GM19438 (cell line): Measurements from ENCODE around the gene M1AP.
"Not testable (repeated sequence)": the region's sequence is repeated elsewhere in the genome, so short reads cannot be mapped to it uniquely, and the experiment has no call there.

Experiments used
- ATAC-seq: cut with Tn5 transposase; IDR thresholded peaks from one replicate; pipeline ENCODE4 v1.9.1; 2021; ENCODE audit warnings: low read depth; ENCODE audit not compliant: unreplicated experiment

The M1AP gene

GRCh38 chr2:74653985-74654882 lies 6.1 kb upstream of the M1AP start, which contains the start of gene SEMA4F:
Gene SEMA4F, plus strand, starts transcription at chr2:74654247. Its CDS starts 130 bp downstream, at chr2:74654377.
- ATAC-seq: peak; percentile 99

GRCh38 chr2:74653589-74653984 lies 5.5 kb upstream of the M1AP start:
- peak; percentile 20 for ATAC-seq

DNA sequence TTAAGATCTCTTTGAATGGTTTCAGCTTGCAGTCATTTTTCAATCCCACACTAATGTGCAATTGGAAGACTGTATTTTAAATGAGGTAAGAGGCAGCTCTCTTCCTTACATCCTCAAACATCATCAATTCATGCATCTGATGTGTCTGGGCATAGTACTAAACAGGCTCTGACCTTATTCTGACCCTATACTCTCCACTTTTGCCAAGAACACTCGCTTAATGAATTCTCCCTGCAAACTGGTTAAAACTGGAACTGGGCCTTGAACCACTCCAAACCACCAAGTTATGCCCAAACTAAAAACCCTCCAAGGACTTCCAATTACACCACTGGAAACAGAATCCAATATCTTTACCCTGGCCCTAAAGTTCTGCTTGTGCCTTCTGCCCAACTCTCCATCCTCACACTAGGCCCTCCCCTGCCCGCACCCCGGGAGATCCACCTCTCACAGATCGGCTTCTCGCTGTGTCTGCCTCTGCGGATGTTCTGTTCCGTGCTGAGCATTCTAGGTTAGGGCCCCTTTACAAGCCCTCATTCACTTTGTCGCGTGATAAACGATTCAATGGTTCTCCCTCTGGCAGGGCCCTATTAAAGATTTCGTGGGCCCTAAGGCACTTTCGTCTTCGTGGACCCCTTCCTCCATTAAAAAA lies 1.2 kb downstream of the M1AP start:
- no peak for ATAC-seq

GRCh38 chr2:74646201-74646600 lies 1.9 kb downstream of the M1AP start:
- no peak for ATAC-seq

- ATAC-seq: no peak
Measured at GRCh38 chr2:74645344-74645743, 2.8 kb downstream of the M1AP start.

- no peak for ATAC-seq
Measured at GRCh38 chr2:74639550-74639949, 8.6 kb downstream of the M1AP start.

- ATAC-seq: no peak
Measured at GRCh38 chr2:74632939-74633312, 15.2 kb downstream of the M1AP start.

DNA sequence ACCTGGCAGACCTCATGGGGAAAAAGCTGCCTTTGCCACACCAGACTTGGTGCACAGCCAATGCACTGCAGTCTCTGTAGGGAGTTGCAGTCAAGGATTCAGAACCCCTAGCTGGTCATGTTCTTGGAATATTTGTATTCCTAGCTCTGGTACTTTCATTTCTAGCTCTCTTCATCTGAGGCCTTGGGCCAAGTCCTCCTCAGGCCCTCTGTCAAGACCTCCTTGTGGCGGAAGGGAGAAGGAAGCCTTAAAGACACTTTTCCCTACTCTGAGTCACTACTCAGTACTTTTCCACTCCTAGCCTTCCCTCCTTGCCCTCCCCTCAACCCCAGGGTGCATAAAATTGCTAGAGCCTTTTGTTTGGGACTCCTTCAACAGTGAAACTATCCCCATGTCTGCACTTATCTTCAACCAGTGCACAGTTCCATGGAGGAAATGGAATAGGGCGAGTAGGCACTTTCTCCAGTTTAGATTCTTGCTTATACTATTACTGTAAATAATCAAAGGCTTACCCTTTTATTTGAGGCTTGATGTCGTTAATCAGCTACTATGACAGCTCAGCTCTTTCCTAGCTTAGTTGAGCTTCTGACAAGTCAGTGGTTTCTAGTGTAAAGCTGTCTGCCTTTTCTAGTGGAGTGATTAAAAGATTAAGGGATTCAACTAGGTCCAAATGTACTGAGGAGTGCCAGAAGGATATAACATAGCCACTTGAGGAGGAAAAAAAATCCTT lies 15.8 kb downstream of the M1AP start:
- ATAC-seq: no peak

DNA sequence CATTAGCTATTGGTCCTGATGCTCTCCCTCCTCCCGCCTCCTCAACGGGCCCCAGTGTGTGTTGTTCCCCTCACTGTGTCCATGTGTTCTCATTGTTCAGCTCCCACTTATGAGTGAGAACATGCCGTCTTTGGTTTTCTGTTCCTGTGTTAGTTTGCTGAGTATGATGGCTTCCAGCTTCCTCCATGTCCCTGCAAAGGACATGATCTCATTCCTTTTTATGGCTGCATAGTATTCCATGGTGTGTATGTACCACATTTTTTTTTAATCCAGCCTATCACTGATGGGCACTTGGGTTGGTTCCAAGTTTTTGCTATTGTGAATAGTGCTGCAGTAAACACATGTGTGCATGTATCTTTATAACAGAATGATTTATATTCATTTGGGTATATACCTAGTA lies 17.7 kb downstream of the M1AP start:
- not testable (repeated sequence) for ATAC-seq

GRCh38 chr2:74628538-74629105 lies 19.5 kb downstream of the M1AP start:
- no peak for ATAC-seq

DNA sequence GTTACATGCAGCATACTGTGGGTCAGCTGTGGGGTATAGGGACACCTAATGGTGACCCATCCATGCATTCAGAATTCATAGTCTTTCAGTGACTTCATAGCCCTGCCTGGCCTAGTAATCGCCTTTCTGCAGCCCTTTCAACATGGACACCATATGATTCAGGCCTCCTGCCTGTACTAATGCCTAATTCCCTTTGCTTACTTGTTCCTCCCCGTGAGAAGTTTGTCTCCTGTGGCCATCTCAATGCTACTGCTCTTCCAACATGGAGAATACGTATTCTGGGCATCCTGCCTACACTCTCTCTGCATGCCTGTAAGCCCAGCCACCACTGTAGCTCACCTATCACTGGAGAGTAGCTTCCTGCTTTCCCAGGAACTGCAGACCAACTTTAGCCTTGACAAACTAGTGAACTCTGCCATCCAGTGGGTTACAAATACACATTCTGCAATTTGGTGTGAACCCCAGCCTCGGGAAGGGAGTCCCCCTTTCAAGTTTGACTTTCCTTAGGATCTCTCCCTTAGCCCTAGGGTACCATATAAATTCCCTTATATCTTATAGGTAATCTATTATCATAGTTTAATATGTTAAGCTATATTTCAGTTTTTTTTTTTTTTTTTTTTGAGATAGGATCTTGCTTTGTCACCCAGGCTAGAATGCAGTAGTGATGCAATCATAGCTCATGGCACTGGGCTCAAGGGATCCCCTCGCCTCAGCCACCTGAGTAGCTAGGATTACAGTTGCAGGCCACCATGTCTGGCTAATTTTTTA lies 22.3 kb downstream of the M1AP start:
- no peak for ATAC-seq

- no peak for ATAC-seq
Measured at GRCh38 chr2:74620671-74621070, 27.5 kb downstream of the M1AP start.

DNA sequence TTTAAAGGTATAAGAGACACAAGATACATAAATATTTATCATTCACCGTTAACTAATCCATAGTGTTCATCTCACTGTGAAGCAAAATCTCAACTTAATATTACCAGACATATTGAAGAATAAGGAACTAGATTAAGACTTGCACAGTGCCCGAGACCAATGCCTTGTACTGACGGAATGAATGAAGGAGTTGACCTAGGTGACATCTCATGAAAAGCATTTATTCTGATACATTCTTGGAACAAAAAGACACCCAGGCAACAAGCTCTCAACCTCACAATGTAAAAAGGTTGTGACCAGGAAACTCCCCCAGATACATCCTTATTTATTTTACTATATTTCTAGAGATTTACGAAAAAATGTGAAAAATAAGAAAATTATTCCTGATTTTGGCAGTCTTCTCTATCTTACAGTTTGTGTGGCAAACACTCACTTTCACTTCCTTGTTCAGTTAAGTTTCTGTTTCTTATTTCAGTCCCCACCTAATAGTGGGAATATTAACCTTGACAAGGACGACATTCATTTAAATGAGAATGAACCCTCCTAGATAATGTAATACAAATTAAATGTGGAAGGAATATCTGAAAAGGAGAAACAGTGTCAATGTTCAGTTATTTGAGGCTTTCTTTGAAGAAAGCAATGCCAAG lies 28.4 kb downstream of the M1AP start:
- ATAC-seq: no peak

- no peak for ATAC-seq
Measured at GRCh38 chr2:74618410-74619083, 29.6 kb downstream of the M1AP start.

- no peak for ATAC-seq
Measured at GRCh38 chr2:74617122-74617521, 31.0 kb downstream of the M1AP start.

- no peak for ATAC-seq
Measured at GRCh38 chr2:74606927-74607326, 41.2 kb downstream of the M1AP start.

GRCh38 chr2:74603282-74604000 lies 44.7 kb downstream of the M1AP start:
- ATAC-seq: no peak

GRCh38 chr2:74602586-74603281 lies 45.4 kb downstream of the M1AP start:
- ATAC-seq: no peak
